A673 (cell line): ENCODE data around the gene LIPJ.

Source experiments
- EZH2 ChIP-seq: fragments of 200-600 bp; sonication (generic); IDR thresholded peaks from 2 replicates; pipeline ENCODE4 v1.6.1; 2017; ENCODE audit warnings: borderline replicate concordance, low read depth, mild to moderate bottlenecking, mixed read lengths, antibody characterized with exemption, low read length; ENCODE audit not compliant: poor library complexity, severe bottlenecking
- TF ChIP-seq, protein P1 (sequence below): fragments of 300-800, 200-600 bp; sonication (generic); conservative IDR thresholded peaks from 2 replicates; pipeline ENCODE4 v1.5.1; 2017; ENCODE audit warnings: low read depth, mild to moderate bottlenecking, antibody characterized with exemption, low read length, moderate library complexity, mixed read lengths

DNA sequence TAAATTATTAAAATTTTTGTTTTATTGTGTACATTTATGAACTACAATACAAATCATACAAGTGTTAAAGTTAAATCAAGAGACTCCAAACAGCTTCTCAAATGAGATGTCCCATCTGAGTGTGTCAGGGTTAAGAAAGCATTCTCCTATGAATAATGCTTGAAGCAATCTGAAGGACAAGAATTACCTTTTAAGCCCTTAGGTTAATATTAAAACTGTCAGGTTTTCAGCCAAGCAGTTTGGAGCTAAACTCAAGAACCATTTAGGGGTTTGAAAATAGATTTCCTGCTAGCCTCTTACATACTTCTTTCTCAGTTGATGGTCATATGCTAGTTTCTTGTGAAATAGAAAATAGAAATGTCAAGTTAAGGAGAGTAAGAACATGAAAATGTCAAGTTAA lies 38.3 kb downstream of the LIPJ start:
- TF ChIP-seq, protein P1, sequence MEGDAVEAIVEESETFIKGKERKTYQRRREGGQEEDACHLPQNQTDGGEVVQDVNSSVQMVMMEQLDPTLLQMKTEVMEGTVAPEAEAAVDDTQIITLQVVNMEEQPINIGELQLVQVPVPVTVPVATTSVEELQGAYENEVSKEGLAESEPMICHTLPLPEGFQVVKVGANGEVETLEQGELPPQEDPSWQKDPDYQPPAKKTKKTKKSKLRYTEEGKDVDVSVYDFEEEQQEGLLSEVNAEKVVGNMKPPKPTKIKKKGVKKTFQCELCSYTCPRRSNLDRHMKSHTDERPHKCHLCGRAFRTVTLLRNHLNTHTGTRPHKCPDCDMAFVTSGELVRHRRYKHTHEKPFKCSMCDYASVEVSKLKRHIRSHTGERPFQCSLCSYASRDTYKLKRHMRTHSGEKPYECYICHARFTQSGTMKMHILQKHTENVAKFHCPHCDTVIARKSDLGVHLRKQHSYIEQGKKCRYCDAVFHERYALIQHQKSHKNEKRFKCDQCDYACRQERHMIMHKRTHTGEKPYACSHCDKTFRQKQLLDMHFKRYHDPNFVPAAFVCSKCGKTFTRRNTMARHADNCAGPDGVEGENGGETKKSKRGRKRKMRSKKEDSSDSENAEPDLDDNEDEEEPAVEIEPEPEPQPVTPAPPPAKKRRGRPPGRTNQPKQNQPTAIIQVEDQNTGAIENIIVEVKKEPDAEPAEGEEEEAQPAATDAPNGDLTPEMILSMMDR = no peak
- no peak for TF ChIP-seq EZH2
